Cardiac septum (tissue), 1 donor: ENCODE measurements around the gene JCHAIN. TPM values are rescaled to one million over a fixed set of nuclear protein-coding genes. Genes with fewer than 3 reads are reported as not detected.

Experiments used
- DNase-seq: peaks from one replicate; pipeline ENCODE4 v3.0.0-alpha.2; 2020; ENCODE audit warnings: low spot score
- intact Hi-C: fragments of 100-400 bp; cut with DNase I; formaldehyde crosslinking; loops from one replicate; pipeline ENCODE4 v1.14.0; 2022
- total RNA-seq: library from RNA; stranded (reverse); fragmentation: NEBNext Ultra II Directional; extraction: Animal tissue kit (Norgen Biotek cat#: 25700); gene quantifications from one replicate; pipeline ENCODE4 v1.2.1, GENCODE V29; 2021
- donor health status: DM: no; HTN: no; CAD: no.

JCHAIN gene
- total RNA-seq, 1 donor from 2014 or later = 1.5 TPM

DNA sequence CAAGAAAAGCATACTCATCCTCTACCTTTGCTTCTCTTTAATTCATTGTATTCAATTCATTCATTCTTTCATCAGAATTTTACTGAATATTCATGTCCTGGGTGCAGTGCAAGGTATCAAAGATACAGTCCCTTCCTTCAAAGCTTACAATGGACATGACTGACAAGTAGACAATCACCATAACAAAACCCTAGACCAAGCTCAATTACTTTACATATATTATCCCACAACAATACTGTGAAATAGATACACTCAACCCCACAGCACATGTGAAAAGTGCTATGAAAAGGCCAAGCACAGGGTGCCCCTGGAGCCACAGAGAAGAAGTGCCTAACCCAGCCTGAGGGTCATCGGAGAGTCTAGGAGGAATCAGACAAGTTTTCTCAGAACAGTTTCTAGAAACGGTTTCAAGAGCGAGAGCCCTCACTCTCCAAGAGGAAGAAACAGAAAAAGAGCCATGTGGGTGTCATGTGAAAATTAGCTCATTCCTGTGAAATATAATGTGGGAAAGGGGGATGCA, 58.9 kb downstream of the JCHAIN start:
- no peak for DNase-seq
- intact Hi-C loops = no loop called here

- DNase-seq = no peak
- intact Hi-C loops = no loop called here
These were observed 59.8 kb downstream of the JCHAIN start for GRCh38 chr4:70606459-70606858.

Other genes starting within 250 kb of the JCHAIN start
- not detected for gene MUC7, start 194.3 kb downstream of the JCHAIN start, total RNA-seq
- gene AMTN, start 147.9 kb downstream of the JCHAIN start, total RNA-seq = not detected
- not detected for gene AMBN, start 74.3 kb downstream of the JCHAIN start, total RNA-seq
- 11.1 TPM for gene ENAM, start 37.8 kb downstream of the JCHAIN start, total RNA-seq
- gene UTP3, start 22.0 kb upstream of the JCHAIN start, total RNA-seq = 22.8 TPM
- gene RUFY3, start 55.5 kb upstream of the JCHAIN start, total RNA-seq = 26.1 TPM
- 83.5 TPM for gene GRSF1, start 173.4 kb upstream of the JCHAIN start, total RNA-seq
- gene MOB1B, start 235.9 kb upstream of the JCHAIN start, total RNA-seq = 23.0 TPM